ENCODE data around the gene SLC1A6.
"Not testable (repeated sequence)": the region's sequence is repeated elsewhere in the genome, so short reads cannot be mapped to it uniquely, and the experiment has no call there.

SLC1A6 gene

DNA sequence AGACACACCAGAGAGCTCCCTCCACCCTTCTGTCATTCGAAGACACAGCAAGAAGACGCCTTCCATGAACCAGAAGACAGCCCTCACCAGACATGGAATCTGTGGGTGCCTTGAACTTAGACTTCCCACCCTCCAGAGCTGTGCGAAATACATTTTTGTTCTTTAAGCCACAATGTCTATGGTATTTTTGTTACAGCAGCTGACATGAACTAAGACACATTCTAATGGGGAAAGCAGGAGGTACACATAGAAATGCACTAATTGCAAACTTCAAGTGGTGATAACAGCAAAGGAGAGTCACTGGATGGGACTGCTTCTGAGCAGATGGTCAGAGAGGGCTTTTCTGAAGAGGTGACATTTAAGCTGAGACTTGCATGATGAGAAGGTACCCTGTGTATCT, 22.2 kb downstream of the SLC1A6 start:
- no peak for DNase-seq (ENCODE audit: low spot score)

DNA sequence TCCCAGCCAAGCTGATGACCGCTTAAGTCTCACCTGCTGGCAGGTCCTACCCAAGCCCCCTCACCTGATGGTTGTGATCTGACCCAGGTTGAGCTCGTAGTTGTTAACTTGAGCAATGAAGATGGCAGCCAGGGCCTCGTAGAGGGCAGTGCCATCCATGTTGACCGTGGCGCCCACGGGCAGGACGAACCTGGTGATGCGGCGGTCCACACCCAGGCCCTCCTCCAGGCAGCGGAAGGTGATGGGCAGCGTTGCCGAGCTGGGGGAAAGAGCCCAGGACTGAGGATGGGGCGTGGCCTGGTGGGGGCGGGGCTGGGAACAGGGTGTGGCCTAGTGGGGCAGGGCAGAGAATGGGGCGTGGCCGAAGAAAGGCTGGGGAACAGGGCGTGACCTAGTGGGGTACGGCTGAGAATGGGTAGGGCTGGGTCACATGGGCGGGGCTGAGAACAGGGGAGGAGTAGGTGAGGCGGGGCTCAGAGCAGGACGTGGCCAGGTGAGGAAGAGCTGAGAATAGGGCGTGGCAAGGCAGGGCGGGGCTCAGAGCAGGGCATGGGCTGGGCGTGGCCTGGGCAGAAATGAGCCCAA, 25.5 kb downstream of the SLC1A6 start:
- DNase-seq (ENCODE audit: low spot score): no peak

DNA sequence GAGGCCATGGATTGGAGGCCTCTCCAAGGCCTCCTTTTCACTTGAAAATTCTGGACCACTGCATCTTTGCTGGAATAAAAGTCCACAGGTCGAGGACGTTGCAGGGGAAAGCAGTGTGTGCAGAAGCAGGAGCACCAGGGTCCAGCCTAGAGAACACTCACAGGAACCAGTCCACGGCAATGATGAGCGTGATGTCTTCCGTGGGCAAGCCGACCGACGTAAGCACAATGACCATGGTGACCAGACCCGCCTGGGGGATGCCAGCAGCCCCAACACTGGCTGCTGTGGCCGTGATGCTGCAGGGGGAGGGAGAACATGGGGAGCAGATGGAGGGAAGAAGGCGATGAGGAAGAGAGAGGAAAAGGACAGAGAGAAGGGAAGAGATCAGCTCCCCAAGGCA, 26.9 kb downstream of the SLC1A6 start:
- no peak for DNase-seq (ENCODE audit: low spot score)

DNA sequence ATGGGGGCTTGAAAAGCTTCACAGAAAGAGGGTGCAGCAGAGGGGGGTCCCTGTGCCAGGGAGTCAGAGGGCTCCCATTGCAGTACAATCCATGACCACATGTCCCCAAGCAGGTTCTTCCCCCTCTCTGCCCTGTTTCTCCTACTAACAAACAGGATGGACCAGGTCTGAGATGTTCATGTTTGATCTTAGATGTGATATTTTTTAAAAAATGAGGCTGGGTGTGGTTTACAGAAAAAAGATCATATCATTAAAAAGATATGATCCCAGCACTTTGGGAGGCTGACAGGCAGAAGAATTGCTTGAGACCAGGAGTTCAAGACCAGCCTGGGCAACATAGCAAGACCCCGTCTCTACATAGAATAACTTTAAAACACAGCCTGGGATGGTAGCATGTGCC, 29.2 kb downstream of the SLC1A6 start:
- DNase-seq (ENCODE audit: low spot score): no peak

DNA sequence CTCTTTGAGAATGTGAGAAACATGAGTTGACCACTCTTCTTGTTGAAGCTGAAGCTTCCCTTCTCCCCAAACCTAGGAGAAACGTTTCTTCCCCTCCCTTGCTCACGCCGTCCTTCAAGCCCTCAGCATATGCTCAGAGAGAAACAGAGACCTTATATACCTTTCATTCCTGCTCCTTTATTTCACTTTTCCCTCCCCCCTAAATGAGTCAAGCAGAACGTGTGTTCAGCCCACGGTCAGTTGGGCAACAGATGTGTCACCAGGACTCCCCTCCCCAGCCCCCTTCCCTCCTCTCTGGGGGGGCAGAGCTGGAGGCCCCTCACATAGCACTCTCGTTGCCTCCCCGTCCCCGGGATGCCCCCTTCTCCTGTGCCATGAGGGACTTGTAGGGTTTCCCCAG, 29.8 kb downstream of the SLC1A6 start:
- DNase-seq (ENCODE audit: low spot score): no peak

DNA sequence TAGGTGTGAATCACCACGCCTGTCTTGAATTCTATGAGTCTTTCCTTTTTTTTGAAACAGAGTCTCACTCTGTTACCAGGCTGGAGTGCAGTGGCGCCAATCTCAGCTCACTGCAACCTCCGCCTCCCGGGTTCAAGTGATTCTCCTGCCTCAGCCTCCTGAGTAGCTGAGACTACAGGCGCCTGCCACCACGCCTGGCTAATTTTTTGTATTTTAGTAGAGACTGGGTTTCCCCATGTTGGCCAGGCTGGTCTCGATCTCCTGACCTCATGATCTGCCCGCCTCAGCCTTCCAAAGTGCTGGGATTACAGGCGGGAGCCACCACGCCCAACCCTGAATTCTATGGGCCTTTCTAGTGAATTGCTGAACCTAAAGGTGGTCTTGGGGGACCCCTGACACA, 30.3 kb downstream of the SLC1A6 start:
- DNase-seq (ENCODE audit: low spot score): not testable (repeated sequence)

DNA sequence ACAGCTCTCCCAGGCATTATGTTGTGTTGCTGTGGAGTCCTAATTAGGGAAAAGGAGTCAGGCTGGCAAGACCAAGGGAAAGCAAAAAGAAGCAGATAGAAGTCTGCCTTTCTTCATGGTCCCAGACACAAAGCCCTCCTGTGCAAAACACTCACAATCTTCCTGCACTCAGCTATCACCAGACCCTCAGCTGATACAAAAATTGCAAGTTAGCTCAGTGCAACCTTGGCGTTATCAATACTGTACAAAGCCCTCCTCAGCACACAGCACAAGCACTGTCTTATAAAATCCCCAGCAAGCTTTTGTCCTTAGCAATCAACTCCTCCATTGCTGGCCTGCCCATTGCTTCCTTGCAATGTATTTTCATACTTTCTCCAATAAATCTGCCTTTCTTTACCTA, 35.2 kb downstream of the SLC1A6 start:
- no peak for DNase-seq (ENCODE audit: low spot score)

DNA sequence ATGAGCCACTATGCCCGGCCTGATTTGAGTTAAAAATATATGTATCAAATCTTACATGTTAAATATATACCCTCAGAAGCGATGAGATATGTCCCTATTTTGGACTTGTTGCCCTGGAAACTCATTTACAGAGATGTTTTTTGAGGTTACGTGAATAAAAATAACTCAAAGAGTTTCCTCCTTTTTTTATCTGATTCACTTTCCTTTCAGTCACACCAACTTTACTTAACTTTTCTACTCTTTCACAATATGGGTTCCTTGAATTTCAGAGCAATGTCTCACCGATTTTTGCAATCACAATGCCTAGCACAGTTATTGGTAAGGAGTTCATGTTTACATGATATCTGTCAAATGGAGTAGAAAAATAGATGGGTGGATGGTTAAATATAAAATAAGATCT, 36.1 kb downstream of the SLC1A6 start:
- DNase-seq (ENCODE audit: low spot score): no peak

DNA sequence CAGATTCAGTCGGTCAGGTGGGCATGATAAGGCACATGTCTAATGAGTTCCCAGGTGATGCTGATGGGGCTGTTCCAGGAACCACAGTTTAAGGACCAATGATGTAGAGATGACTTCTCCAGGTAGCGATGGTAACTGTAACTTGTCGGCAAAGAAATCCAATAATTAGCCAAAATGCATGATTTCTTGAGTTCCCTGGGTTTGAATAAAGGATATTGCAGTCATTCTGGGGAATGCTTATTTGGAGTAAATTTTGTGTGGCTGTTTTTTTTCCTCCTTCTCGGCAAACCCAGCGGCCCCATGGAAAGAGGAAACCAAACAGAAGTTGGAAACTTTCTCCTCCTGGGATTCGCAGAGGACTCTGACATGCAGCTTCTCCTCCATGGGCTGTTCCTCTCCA, 38.5 kb downstream of the SLC1A6 start, which contains the start of gene OR7C2:
Gene OR7C2, plus strand, starts transcription at position 301 of the 400 bp plus-strand sequence. Its CDS starts 0 bp downstream, at position 301.
- DNase-seq (ENCODE audit: low spot score): no peak

DNA sequence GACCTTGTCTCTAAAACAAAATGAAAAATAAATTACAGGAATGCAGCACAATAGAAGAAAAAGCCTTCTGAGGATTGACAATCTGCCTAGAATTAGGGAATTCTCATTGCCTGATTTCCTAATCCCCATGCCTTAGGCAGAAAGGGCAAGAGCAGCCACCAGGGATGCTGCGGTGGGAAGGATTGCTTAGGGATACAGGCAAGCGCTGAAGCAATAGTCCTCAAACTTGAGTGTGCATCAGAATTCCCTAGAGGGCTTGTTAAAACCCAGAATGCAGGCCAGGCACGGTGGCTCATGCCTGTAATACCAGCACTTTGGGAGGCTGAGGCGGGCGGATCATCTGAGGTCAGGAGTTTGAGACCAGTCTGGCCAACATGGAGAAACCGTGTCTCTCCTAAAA, 39.4 kb downstream of the SLC1A6 start:
- DNase-seq (ENCODE audit: low spot score): no peak

DNA sequence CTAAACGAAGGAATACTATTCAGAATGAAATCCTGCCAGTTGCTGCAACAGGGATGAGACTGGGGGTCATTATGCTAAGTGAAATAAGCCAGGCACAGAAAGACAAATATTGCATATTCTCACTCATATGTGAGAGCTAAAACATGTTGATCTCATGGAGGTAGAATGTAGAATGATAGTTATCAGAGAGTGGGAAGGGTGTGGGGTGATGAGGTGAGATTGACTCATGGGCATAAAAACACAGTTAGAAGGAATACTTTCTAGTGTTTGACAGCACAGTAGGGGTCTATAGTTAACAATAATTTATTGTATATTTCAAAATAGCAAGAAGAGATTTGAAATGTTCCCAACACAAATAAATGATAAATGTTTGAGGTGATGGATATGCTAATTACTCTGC, 46.2 kb downstream of the SLC1A6 start:
- DNase-seq (ENCODE audit: low spot score): no peak

DNA sequence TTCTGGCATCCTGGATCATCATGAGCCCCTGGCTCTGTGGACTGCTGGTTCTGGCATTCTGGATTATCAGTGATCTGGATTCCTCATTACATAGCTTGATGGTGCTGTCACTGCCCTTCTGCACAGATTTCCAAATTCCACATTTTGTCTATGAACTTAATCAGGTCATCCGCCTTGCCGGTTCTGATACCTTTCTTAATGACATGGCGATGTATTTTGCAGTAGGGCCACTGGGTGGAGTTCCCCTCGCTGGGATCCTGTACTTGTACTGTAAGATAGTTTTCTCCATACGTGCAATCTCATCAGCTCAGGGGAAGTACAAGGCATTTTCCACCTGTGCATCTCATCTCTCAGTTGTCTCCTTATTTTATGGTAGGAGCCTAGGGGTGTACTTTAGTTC, 62.8 kb downstream of the SLC1A6 start:
- no peak for DNase-seq (ENCODE audit: low spot score)

DNA sequence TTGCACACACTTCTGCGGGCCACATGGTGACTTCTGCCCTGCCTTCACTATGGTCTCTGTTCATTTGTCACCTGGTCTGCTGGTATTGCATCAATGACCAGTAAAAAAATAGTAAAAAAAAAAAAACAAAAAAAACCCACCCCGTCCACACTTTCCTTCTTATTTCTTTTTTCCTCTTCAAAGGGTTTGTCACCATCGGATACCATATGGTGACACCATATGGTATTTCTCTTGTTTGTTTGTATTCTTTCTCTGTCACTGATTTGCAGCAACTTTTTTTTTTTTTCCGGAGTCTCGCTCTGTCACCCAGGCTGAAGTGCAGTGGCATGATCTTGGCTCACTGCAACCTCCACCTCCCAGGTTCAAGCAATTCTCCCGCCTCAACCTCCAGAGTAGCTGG, 64.5 kb downstream of the SLC1A6 start:
- DNase-seq (ENCODE audit: low spot score): no peak

DNA sequence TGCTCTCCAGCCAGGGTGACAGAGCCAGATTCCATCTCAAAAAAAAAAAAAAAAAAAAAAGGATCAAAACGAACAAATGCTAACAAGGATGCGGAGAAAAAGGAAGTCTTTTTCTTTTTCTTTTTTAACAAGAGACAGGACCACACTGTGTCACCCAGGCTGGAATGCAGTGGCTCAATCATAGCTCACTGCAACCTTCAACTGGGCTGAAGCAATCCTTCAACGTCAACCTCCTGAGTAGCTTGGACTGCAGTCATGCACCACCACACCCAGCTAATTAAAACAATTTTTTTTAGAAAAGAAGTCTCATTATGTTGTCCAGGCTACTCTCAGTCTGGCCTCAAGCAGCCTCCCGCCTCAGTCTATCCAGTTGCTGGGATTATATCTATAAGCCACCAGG, 73.0 kb downstream of the SLC1A6 start:
- DNase-seq (ENCODE audit: low spot score): no peak

DNA sequence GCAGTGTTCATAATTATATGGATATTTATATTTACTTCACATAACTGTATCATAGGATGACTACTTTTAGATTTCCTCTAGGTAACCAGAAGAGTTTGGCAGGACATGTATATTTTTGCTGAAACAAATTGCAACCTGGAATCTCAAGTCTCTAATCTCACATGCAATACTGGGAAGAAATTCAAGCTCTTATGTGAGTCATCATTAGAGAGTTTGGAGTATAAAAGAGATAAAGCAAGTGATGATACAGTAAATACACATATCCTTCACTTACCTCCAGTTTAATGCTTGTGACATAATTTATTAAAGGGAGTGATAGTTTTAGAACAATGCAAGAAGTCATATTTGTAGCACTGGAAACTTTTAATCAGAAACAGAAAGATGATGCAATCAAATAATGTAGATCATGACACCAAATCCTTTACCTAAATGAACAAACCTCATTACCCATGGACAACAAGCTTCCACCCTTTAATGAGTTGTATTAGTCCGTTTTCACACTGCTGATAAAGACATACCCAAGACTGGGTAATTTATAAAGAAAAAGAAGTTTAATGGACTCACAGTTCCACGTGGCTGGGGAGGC, 77.9 kb downstream of the SLC1A6 start:
- DNase-seq (ENCODE audit: low spot score): no peak

Measured in CD4-positive, alpha-beta T cell treated with Interleukin-15 for 4 hours (primary cell).